ENCODE data around the gene PIP5K1A.
"Not testable (repeated sequence)": the region's sequence is repeated elsewhere in the genome, so short reads cannot be mapped to it uniquely, and the experiment has no call there.

The PIP5K1A gene

DNA sequence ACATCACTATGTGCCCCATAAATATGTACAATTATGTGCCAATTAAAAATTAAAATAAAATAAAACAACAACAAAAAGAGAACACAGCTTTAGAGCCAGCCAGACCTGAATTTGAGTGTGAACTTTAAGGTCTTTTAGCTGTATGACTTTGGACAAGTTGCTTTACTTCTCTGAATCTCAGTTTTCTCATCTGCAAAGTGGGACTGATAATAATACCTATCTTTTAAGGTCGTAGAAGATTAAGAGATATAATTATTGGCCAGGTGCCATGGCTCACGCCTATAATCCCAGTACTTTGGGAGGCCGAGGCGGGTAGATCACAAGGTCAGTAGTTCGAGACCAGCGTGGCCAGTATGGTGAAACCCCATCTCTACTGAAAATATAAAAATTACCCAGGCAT is 5.0 kb upstream of the PIP5K1A start:
- no peak for DNase-seq (ENCODE audit: low read depth, low spot score)

DNA sequence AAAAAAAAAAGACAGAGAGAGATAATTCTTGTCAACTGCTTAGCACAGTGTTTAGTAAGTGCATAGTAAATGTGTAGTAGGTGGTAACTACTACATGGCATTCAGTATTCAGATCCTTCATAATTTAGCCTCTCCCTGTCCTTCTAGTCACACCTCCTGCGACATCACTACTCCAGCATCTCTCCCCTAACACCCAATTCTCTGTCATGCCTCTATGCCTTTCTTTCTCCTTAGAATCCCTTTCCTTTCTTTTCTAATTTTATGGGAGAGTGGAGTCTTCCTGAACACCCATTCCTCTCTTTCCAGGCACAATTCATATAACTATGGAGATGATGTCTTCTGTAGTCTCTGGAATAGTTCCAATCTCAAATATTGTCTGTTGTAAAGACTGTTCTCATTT is 4.5 kb upstream of the PIP5K1A start:
- no peak for DNase-seq (ENCODE audit: low read depth, low spot score)

DNA sequence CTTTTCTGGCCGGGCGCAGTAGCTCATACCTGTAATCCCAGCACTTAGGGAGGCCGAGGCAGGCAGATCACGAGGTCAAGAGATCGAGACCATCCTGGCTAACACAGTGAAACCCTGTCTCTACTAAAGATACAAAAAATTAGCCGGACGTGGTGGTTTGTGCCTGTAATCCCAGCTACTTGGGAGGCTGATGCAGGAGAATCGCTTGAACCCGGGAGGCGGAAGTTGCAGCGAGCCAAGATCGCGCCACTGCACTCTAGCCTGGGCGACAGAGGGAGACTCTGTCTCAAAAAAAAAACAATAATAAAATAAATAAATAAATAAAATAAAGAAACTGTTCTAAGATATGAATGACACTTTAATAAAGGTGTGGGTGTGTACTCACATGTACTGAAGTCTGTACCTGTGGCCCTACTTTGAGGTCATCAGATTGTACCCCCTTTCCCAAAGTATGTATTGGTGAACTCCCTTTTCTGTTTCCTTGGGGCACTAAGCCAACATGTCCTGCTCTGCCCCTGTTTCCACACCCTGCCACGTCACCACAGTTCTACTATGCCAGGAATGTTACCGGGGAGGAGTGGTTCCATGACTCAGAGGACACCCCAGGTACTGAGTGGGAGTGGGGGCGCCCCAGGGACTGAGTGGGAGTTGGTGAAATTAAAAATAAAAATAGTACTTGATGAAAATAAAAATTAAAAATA is 3.3 kb upstream of the PIP5K1A start:
- DNase-seq (ENCODE audit: low read depth, low spot score) = not testable (repeated sequence)

DNA sequence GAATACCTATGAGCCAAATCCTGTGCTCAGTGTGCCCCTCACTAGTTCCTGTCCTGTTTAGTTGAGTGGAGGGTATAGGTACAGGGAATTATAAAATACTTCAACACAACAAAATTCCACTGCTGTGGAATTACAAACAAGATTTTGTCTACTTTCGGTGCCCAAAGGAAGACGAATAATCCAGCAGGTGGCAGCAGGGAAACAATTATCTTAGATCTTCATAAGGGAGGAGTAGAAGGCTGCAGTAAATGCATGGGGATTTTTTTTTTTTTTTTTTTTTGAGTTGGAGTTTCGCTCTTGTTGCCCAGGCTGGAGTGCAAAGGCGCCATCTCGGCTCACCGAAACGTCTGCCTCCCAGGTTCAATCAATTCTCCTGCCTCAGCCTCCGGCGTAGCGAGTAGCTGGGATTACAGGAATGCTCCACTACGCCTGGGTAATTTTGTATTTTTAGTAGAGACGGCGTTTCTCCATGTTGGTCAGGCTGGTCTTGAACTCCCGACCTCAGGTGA is 2.0 kb upstream of the PIP5K1A start:
- no peak for DNase-seq (ENCODE audit: low read depth, low spot score)

DNA sequence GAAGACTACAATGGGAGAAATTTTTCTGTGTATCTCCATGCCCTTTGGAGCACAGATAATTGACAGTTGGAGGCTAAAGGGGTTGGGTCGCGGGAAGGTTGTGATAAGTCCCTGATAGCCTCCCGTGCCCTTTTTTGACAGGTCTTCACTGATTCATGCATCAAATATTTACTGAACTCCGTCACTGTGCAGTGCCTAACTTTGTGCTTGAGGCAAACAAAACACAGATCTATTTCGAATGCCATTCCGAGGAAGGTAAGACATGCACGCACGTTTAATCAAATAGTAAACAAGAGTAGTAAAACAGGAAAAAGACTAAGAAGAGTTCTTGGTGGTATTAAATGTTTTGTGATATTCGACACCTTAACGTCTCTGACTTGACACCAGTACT is 494 bp upstream of the PIP5K1A start:
- DNase-seq (ENCODE audit: low read depth, low spot score) = no peak

DNA sequence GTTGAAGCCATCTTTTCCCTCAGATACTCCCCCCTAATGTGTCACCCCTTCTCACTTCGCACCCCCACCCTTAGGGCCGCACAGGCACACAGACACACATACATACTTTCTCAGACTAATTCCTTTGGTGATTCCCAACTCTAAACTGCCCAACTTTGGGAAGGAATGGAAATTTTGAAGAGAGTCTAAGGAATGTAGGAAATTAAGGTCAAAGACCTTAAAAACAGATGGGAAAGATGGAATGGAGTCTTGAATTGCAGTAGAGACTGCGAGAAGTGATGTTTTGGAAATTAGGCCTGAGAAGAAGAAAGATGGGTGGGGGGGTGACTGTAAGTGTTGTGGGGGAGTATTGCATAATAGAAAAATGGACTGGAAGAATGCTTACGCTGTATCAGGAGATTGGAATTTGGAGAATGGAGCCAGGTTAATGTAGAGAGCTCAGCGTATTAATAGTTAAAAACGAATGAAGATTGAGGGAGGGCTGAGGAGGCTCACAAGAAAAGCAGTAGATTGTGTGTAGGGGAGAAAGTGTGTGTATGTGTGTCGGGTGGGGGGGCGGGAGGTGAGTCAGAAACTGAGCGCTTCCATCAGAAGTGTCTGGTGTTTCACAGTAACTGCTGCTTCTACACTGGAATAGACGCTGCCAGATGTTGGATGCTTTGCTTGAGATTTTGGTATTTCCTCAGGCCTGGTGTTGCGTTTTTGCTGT is 1.7 kb downstream of the PIP5K1A start:
- DNase-seq (ENCODE audit: low read depth, low spot score) = no peak

DNA sequence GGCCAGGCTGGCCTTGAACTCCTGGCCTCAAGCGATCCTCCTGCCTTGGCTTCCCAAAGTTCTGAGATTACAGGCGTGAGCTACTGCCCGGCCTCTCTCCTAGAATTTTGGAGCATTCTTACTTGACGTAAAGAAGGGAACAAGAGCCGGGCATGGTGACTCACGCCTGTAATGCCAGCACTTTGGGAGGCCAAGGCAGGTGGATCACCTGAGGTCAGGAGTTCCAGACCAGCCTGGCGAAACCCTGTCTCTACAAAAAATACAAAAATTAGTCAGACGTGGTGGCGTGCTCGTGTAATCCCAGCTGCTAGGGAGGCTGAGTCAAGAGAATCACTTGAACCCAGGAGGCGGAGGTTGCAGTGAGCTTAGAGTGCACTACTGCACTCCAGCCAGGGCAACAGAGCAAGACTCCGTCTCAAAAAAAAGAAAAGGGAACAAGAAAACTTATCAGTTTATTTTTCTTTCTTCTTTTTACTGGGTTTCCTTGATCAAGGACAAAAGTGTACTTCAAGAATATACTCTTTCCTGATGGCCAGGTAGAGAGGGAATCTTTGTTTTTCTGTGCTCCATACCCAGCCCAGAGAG is 7.1 kb downstream of the PIP5K1A start:
- not testable (repeated sequence) for DNase-seq (ENCODE audit: low read depth, low spot score)

DNA sequence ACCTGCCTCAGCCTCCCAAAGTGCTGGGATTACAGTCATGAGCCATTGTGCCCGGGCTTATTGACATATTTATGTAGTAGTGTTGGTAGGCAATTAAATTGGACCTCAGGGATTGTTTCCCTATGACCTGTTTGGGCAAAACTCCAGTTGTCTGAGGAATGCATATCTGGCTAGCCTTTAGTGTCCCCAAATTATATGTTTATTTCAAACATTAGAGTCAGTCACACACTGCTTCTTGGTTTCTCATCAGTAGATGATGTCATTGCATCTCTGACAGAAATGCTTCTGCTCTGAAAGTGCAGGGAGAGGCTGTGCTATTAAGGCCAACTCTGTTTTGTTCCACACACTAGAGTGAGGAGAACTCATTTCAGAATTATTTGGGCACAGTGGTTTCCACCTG is 12.5 kb downstream of the PIP5K1A start:
- no peak for DNase-seq (ENCODE audit: low read depth, low spot score)

DNA sequence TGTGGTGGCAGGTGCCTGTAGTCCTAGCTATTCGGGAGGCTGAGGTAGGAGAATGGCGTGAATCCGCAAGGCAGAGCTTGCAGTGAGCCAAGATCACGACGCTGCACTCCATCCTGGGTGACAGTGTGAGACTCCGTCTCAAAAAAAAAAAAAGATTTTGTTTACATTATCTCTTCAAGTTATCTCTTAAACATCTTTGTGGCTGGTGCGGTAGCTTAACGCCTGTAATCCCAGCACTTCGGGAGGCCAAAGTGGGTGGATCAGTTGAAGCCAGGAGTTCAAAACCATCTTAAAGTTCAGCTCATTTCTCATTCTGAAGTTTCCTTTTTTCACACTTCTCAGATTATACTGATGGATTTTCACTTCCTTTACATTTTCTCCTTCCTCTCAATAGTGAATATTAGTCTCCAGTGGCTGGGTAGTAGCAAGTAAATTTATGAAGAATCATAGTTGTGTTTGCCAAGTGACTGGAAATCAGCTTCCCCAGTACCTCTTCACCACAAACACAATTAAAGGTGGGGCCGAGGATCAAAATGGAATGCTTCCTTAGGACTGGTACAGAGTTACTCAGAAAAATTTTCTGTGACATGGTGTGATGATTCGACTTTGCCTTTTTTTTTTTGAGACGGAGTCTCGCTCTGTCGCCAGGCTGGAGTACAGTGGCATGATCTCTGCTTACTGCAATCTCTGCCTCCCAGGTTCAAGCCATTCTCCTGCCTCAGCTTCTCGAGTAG is 13.8 kb downstream of the PIP5K1A start:
- no peak for DNase-seq (ENCODE audit: low read depth, low spot score)

DNA sequence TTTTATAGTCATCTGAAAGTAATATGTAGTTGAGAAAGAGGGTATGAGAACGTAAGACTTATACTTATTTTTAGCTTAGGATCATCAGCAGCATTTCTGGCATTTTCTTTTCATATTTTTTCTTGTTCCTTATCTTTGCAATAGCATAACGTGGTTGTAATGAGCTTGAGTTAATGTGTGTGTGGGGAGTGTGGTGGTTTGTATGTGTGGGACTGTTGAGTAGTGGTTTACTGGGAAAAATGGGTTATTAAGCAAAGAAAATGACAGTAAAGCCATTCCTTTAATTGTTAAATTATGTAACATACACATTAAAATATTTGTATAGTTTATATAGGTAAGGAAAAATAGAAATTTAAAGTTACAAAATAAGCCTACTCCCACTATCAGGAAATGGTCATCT is 15.2 kb downstream of the PIP5K1A start:
- DNase-seq (ENCODE audit: low read depth, low spot score) = no peak

DNA sequence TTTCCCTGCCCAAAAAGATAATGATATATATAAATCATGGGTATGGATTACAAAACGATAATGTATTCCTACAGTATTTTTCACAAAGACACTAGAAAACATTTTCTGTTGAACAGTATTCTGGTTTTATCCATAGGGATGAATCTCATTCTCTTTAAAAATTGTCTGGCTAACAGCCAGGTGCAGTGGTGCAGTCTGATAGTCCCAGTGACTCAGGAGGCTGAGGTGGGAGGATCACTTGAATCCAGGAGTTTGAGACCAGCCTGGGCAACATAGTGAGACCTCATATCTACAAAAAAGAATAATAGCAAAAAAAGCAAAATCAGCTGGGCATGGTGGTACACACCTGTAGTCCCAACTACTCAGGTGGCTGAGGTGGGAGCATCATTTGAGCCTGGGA is 23.3 kb downstream of the PIP5K1A start:
- no peak for DNase-seq (ENCODE audit: low read depth, low spot score)

DNA sequence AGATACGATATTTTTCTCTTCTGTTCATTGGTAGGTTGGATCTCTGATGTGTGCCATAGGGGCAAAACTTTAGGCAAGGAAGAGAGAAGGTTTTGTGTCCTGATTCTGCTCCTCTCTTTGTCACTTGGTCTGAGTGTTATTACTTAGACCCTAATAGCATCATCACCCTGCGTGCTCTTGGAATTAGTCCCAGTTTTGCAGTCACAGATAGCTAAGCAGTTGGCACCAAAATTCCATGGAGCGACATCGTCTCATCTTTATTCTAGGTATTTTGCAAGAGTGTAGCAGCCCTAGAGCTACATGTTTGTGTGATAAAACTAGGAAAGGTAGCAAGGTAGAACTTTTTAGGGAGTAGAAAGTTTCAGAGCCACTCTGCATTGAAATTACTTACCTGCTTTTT is 23.8 kb downstream of the PIP5K1A start:
- no peak for DNase-seq (ENCODE audit: low read depth, low spot score)

DNA sequence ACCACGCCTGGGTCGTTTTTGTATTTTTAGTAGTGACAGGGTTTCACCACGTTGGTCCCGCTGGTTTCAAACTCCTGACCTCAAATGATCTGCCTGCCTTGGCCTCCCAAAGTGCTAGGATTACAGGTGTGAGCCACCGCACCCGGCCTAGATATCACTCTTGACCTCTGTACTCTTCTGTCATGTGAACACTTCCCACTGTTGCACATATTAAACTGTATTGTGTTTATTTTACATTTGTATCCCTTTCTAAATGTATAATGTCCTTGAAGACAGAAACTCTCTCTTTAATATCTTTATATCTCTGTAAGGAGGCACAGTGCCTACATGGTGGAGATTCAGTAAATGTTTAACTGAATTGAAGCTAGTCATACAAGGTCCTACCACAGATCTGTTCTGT is 36.9 kb downstream of the PIP5K1A start:
- no peak for DNase-seq (ENCODE audit: low read depth, low spot score)

DNA sequence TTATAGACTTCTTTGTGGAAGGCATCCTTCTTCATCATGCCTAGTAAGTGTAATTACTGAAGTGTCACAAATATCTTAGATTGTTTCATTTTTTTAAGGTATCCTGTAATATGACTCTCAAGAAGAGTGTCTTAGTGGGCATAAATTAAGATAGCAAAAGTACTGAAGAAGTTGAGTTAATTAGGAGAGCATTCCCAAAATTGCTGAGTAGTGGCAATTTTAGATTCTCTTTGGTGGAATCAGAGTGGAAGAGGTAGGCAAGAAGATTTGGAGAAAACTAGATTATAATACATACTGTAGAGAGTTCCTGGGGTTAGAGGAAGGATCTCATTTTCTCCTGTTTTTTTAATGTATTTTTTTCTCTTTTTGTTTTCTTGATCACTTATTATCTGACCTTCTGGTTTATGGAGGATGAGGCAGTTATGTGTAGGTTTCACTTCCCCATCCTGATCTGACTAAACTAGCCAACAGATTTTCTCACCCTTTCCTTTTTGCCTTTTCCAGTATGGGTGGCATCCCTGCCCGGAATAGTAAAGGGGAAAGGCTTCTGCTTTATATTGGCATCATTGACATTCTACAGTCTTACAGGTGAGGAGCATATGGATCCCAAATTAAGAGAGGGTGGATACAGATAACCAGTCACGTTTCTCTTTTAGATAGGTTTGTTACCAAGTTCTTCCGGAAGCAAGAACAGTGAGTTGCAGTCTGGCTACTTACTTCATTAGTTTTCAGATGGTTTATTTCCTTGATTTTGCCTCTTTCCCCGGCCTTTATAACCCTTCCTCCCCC is 39.5 kb downstream of the PIP5K1A start:
- DNase-seq (ENCODE audit: low read depth, low spot score) = no peak

DNA sequence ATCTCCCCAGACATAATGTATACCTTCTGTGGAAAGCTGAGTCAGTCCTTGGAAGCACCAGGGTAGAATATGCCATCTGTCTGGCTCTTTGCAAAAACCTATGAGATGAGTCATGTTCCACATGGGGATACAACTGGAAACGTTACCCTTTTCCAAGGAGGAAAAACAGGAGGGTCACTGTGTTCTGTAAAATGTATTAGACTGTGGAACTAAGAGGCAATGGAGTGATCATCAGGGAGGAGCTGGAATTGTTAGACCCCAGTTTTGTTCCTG is 40.1 kb downstream of the PIP5K1A start:
- no peak for DNase-seq (ENCODE audit: low read depth, low spot score)

DNA sequence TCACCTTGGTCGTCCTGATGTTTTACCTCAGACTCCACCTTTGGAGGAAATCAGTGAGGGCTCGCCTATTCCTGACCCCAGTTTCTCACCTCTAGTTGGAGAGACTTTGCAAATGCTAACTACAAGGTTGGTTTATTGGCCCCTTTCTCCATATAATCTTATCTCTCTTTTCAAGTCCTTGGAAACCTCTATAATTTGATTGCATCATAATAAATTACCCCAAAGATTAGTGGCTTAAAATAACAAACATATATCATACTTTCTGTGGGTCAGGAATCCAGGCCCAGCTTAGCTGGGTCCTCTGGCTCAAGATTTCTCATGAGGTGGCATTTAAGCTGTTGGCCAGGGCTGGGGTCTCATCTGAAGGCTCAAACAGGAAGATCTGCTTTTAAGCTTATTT is 44.1 kb downstream of the PIP5K1A start:
- no peak for DNase-seq (ENCODE audit: low read depth, low spot score)

DNA sequence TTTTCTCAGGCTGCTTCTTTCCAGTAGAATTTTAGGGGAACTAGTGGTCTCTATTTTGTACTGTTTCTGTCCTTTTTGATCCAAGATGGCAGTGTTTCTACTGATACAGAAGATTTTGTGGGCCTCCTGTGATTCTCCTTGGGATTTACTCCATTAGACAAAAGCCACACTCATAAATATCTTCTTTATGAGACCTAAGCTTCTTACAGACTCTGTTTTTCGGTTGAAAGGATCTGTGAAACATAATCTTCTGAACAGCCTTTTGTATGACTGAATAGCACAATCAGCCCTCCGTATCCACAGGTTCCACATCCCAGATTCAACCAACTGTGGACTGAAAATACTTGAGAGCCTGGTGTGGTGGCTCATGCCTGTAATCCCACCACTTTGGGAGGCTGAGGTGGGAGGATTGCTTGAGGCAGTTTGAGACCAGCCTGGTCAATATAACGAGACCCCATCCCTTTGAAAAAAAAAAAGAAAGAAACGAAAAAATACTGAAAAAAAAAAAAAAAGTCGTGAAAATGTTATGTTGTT is 45.4 kb downstream of the PIP5K1A start:
- no peak for DNase-seq (ENCODE audit: low read depth, low spot score)

DNA sequence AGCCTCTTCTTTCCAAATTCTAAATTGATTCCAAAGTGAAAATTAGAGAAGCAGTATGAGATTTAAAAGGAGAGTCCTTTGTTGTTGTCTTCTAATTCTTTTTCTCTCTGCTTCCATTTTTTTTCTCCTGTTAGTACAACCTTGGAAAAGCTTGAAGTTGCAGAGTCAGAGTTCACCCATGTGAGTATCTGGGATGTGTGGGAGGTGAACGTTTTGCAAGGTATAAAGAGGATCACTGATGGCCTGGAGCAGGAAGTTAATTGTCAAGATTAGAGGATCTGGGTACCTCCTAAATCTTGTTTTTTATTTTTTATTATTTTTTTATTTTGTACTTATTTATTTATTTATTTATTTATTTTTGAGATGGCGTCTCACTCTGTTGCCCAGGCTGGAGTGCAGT is 48.4 kb downstream of the PIP5K1A start:
- DNase-seq (ENCODE audit: low read depth, low spot score) = no peak

DNA sequence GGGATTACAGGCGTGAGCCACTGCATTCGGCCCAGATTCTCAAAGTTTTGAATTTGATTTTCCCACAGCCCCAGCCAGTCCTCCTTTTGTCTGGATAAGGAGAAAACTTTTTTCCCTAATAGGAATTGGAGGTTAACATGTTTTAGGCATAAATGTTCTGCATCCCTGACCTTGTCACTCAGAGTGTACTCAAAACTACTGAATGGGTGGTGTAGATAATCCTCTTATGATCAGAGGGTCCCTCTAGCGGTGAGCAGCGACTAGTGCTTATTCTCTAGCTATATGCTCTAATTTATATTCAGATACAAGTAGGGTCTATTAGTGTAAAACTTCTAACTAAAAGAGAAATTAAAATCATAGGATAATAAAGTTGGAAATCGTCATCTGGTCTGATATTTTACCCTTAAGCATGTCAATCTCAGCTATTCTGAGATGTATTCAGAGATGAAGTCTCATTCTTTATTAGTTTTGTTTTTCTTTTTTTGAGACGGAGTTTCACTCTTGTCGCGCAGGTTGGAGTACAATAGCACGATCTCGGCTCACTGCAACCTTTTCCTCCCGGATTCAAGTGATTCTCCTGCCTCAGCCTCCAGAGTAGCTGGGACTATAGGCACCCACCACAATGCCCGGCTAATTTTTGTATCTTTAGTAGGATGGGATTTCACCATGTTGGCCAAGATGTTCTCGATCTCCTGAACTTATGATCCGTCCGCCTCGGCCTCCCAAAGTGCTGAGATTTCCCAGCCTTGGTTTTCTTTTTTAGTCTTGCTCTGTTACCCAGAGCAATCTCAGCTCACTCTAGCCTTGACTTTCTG is 53.5 kb downstream of the PIP5K1A start:
- DNase-seq (ENCODE audit: low read depth, low spot score) = peak; percentile 16

All from activated naive CD8-positive, alpha-beta T cell treated with anti-CD3 and anti-CD28 coated beads, Interleukin-2, amount 50 U/mL, for 16 hours (primary cell).